ENCODE measurements around the gene SPAG9. TPM values are rescaled to one million over a fixed set of nuclear protein-coding genes. Genes with fewer than 3 reads are reported as not detected.

Gene SPAG9
- polyA plus RNA-seq, 1 donor from 2014 or later = 201 TPM

- no peak overlapping the region for H3K27ac ChIP-seq (ENCODE audit: low read length)
- no peaks in the 10 kb centered on the region for H3K9me2 ChIP-seq (ENCODE audit: insufficient read depth, low read length)
- no peak overlapping the region for H2AFZ ChIP-seq (ENCODE audit: low read depth, low read length)
- H3K4me3 ChIP-seq (ENCODE audit: low read length) = no peak overlapping the region
- no peaks in the 10 kb centered on the region for H3K9me3 ChIP-seq (ENCODE audit: low read length)
- no peak for TF ChIP-seq RAD21 (conservative IDR thresholded peaks at IDR 0.05)
- no peak for TF ChIP-seq POLR2AphosphoS5 (IDR thresholded peaks at IDR 0.05)
- TF ChIP-seq EZH2 (IDR thresholded peaks at IDR 0.05; ENCODE audit: borderline replicate concordance, insufficient read depth, low read length, poor library complexity, severe bottlenecking) = no peak
- TF ChIP-seq MXI1 (conservative IDR thresholded peaks at IDR 0.05; ENCODE audit: poor library complexity, severe bottlenecking) = no peak
- no peak for TF ChIP-seq REST (IDR thresholded peaks at IDR 0.05; ENCODE audit: borderline replicate concordance)
- no peak for TF ChIP-seq CTCF (IDR thresholded peaks at IDR 0.05; ENCODE audit: poor library complexity, severe bottlenecking)
- H3K9ac ChIP-seq (ENCODE audit: low read length) = no peak overlapping the region
- no peaks in the 10 kb centered on the region for H3K27me3 ChIP-seq (ENCODE audit: insufficient read depth, low read depth, low read length)
- H3K4me2 ChIP-seq (ENCODE audit: low read length) = no peak overlapping the region
- H4K20me1 ChIP-seq (ENCODE audit: insufficient read depth) = no peaks in the 10 kb centered on the region
- H3F3A ChIP-seq (ENCODE audit: insufficient read depth, low read length, poor library complexity, severe bottlenecking) = no peaks in the 10 kb centered on the region
- H3K79me2 ChIP-seq (replicated peaks; ENCODE audit: insufficient read depth, low read length) = no peaks in the 10 kb centered on the region
- no peaks in the 10 kb centered on the region for H3K36me3 ChIP-seq (ENCODE audit: insufficient read depth, low read length)
These were observed 172.7 kb downstream of the SPAG9 start for GRCh38 chr17:50947782-50948543.

GRCh38 chr17:50946891-50947781, 173.5 kb downstream of the SPAG9 start:
- no peaks in the 10 kb centered on the region for H3K36me3 ChIP-seq (ENCODE audit: insufficient read depth, low read length)
- no peaks in the 10 kb centered on the region for H3K27me3 ChIP-seq (ENCODE audit: insufficient read depth, low read depth, low read length)
- no peaks in the 10 kb centered on the region for H3K9me3 ChIP-seq (ENCODE audit: low read length)
- H2AFZ ChIP-seq (ENCODE audit: low read depth, low read length) = no peak overlapping the region
- H3F3A ChIP-seq (ENCODE audit: insufficient read depth, low read length, poor library complexity, severe bottlenecking) = no peaks in the 10 kb centered on the region
- TF ChIP-seq CTCF (IDR thresholded peaks at IDR 0.05; ENCODE audit: poor library complexity, severe bottlenecking) = no peak
- no peak for TF ChIP-seq TAF1 (IDR thresholded peaks at IDR 0.05; ENCODE audit: low read depth)
- TF ChIP-seq MXI1 (conservative IDR thresholded peaks at IDR 0.05; ENCODE audit: poor library complexity, severe bottlenecking) = no peak
- no peak for TF ChIP-seq REST (IDR thresholded peaks at IDR 0.05; ENCODE audit: borderline replicate concordance)
- TF ChIP-seq EP300 (conservative IDR thresholded peaks at IDR 0.05; ENCODE audit: poor library complexity, severe bottlenecking) = no peak
- no peak for TF ChIP-seq RAD21 (conservative IDR thresholded peaks at IDR 0.05)
- no peak for TF ChIP-seq POLR2AphosphoS5 (IDR thresholded peaks at IDR 0.05)
- H3K9me2 ChIP-seq (ENCODE audit: insufficient read depth, low read length) = no peaks in the 10 kb centered on the region
- H4K20me1 ChIP-seq (ENCODE audit: insufficient read depth) = no peaks in the 10 kb centered on the region
- H3K9ac ChIP-seq (ENCODE audit: low read length) = no peak overlapping the region
- H3K79me2 ChIP-seq (replicated peaks; ENCODE audit: insufficient read depth, low read length) = no peaks in the 10 kb centered on the region
- H3K4me2 ChIP-seq (ENCODE audit: low read length) = no peak overlapping the region
- no peak overlapping the region for H3K27ac ChIP-seq (ENCODE audit: low read length)
- no peak overlapping the region for H3K4me3 ChIP-seq (ENCODE audit: low read length)

Data from neural cell (in vitro differentiated cells).